Measurements from ENCODE around the gene ZNF561. TPM values are rescaled to one million over a fixed set of nuclear protein-coding genes. Genes with fewer than 3 reads are reported as not detected.
"Not testable (repeated sequence)": the region's sequence is repeated elsewhere in the genome, so short reads cannot be mapped to it uniquely, and the experiment has no call there.

The ZNF561 gene
- 10 to 100 TPM; 26.8 to 40.3 (median 35.8) TPM for total RNA-seq

- Histone ChIP-seq H3K4me3 (peak within 1 kb of the TSS; percentile 60 to 97 (median 88)), H3K4me1 (peaks cover 22 to 66% (median 58%) of the 10 kb centered on the region in 4 donors), H3K27me3 (peaks cover 0 to 4% (median 0%) of the 10 kb centered on the region in 4 donors), H3K27ac (replicated peaks in 1 of 4) (peak within 1 kb of the TSS; percentile 87 to 94 (median 94)), H3K9me3 (no peaks in the 10 kb centered on the region), H3K36me3 (peaks cover 29 to 32% (median 31%) of the 10 kb centered on the region in 4 donors)
- TF ChIP-seq CTCF (IDR thresholded peaks at IDR 0.05) (peak in 1 of 3 experiments; percentile 24), POLR2AphosphoS5 (IDR thresholded peaks at IDR 0.05) (peak; percentile 68 to 74), EP300 (IDR thresholded peaks at IDR 0.05) (no peak), POLR2A (IDR thresholded peaks at IDR 0.05; ENCODE audit: low read depth) (no peak)
- DNase-seq (ENCODE audit: extremely low spot score) = peak; percentile 95
- intact Hi-C loops (cut with DNase I) = loop anchor here (2.0 to 10.0 kb wide), 4 partner anchors 51 to 477 kb away; partner anchors contain the start of genes ZNF317 and ZNF846
- WGBS = under 1% methylated on average over 33 of the region's 33 CpGs
These were observed at the start of gene ZNF561 for GRCh38 chr19:9621156-9622037. Gene ZNF561 (minus strand): TSS chr19:9621232. CDS start chr19:9619456, 1,776 bp downstream.

GRCh38 chr19:9668544-9668943 lies 47.5 kb upstream of the ZNF561 start:
- Histone ChIP-seq H3K36me3 (peaks cover 0 to 27% (median 14%) of the 10 kb centered on the region in 4 donors), H3K27ac (replicated peaks in 1 of 4) (no peak overlapping the region), H3K4me3 (no peak overlapping the region), H3K9me3 (peaks cover 4 to 24% (median 14%) of the 10 kb centered on the region in 4 donors), H3K4me1 (peaks cover 0 to 16% (median 1%) of the 10 kb centered on the region in 4 donors), H3K27me3 (no peaks in the 10 kb centered on the region)
- TF ChIP-seq POLR2AphosphoS5 (IDR thresholded peaks at IDR 0.05) (no peak), CTCF (IDR thresholded peaks at IDR 0.05) (no peak), POLR2A (IDR thresholded peaks at IDR 0.05; ENCODE audit: low read depth) (no peak), EP300 (IDR thresholded peaks at IDR 0.05) (no peak)
- DNase-seq (ENCODE audit: extremely low spot score) = no peak
- 95% methylated on average over 2 of the region's 2 CpGs for WGBS
- intact Hi-C loops (cut with DNase I) = no loop called here

- peaks cover 0 to 11% (median 0%) of the 10 kb centered on the region in 4 donors for H3K4me1 ChIP-seq
- no peaks in the 10 kb centered on the region for H3K27me3 ChIP-seq
- H3K4me3 ChIP-seq = no peak overlapping the region
- intact Hi-C loops (cut with DNase I) = no loop called here
- H3K9me3 ChIP-seq = peaks cover 0 to 17% (median 8%) of the 10 kb centered on the region in 4 donors
- peaks cover 0 to 27% (median 14%) of the 10 kb centered on the region in 4 donors for H3K36me3 ChIP-seq
- 97% methylated on average over 3 of the region's 3 CpGs for WGBS
- TF ChIP-seq POLR2AphosphoS5 (IDR thresholded peaks at IDR 0.05) = no peak
- no peak for TF ChIP-seq CTCF (IDR thresholded peaks at IDR 0.05)
- TF ChIP-seq EP300 (IDR thresholded peaks at IDR 0.05) = no peak
- no peak for TF ChIP-seq POLR2A (IDR thresholded peaks at IDR 0.05; ENCODE audit: low read depth)
- DNase-seq (ENCODE audit: extremely low spot score) = no peak
- no peak overlapping the region for H3K27ac ChIP-seq (replicated peaks in 1 of 4)
These were observed 46.9 kb upstream of the ZNF561 start for GRCh38 chr19:9667898-9668297.

GRCh38 chr19:9658769-9659168 lies 37.7 kb upstream of the ZNF561 start:
- DNase-seq (ENCODE audit: extremely low spot score) = no peak
- no peak overlapping the region for H3K4me3 ChIP-seq
- WGBS = 90% methylated on average over 2 of the region's 2 CpGs
- H3K36me3 ChIP-seq = peaks cover 36 to 66% (median 54%) of the 10 kb centered on the region in 4 donors
- peaks cover 0 to 7% (median 2%) of the 10 kb centered on the region in 4 donors for H3K4me1 ChIP-seq
- TF ChIP-seq EP300 (IDR thresholded peaks at IDR 0.05) (no peak), POLR2AphosphoS5 (IDR thresholded peaks at IDR 0.05) (no peak), POLR2A (IDR thresholded peaks at IDR 0.05; ENCODE audit: low read depth) (no peak)
- H3K27ac ChIP-seq (replicated peaks in 1 of 4) = no peak overlapping the region
- peaks cover 0 to 10% (median 3%) of the 10 kb centered on the region in 4 donors for H3K9me3 ChIP-seq
- intact Hi-C loops (cut with DNase I) = no loop called here
- H3K27me3 ChIP-seq = no peaks in the 10 kb centered on the region

GRCh38 chr19:9653066-9653555 lies 32.1 kb upstream of the ZNF561 start:
- DNase-seq (ENCODE audit: extremely low spot score); H3K27me3 ChIP-seq; H3K4me1 ChIP-seq; H3K27ac ChIP-seq (replicated peaks in 1 of 4); H3K4me3 ChIP-seq; intact Hi-C loops (cut with DNase I): not testable (repeated sequence)
- H3K36me3 ChIP-seq = peaks cover 62 to 98% (median 80%) of the 10 kb centered on the region in 4 donors
- 96% methylated on average over 5 of the region's 5 CpGs for WGBS
- peaks cover 3 to 26% (median 17%) of the 10 kb centered on the region in 4 donors for H3K9me3 ChIP-seq

- DNase-seq (ENCODE audit: extremely low spot score); H3K4me3 ChIP-seq; H3K27ac ChIP-seq (replicated peaks in 1 of 4); H3K27me3 ChIP-seq; intact Hi-C loops (cut with DNase I); H3K4me1 ChIP-seq: not testable (repeated sequence)
- H3K9me3 ChIP-seq = peaks cover 3 to 26% (median 17%) of the 10 kb centered on the region in 4 donors
- peaks cover 50 to 94% (median 75%) of the 10 kb centered on the region in 4 donors for H3K36me3 ChIP-seq
- 83% methylated on average over 3 of the region's 3 CpGs for WGBS
These were observed 30.4 kb upstream of the ZNF561 start for GRCh38 chr19:9651464-9651863.
